Central memory CD8-positive, alpha-beta T cell (primary cell): ENCODE data around the gene UBASH3B.
"Not testable (repeated sequence)": the region's sequence is repeated elsewhere in the genome, so short reads cannot be mapped to it uniquely, and the experiment has no call there.

Source experiments
- ATAC-seq: fragments of 150-1000 bp; cut with Tn5 transposase; replicated peaks from 2 replicates; pipeline ENCODE4 v1.10.0; 2022; ENCODE audit warnings: mild to moderate bottlenecking, moderate FRiP score, moderate number of reproducible peaks; ENCODE audit not compliant: poor library complexity, severe bottlenecking; ENCODE audit errors: extremely low read depth
- DNase-seq, 2 donors: peaks; one replicate each; pipeline ENCODE4 v3.0.0; 2021; ENCODE audit warnings: low spot score in 2 of 2
- H3K27ac Mint-ChIP-seq: one replicate; pipeline ENCODE4 v1.8.0; 2022; ENCODE audit warnings: low read depth, mild to moderate bottlenecking, moderate library complexity, mixed read lengths
- H3K27me3 Mint-ChIP-seq: one replicate; pipeline ENCODE4 v1.8.0; 2022; ENCODE audit warnings: mixed read lengths
- H3K36me3 Mint-ChIP-seq: one replicate; pipeline ENCODE4 v1.8.0; 2022; ENCODE audit warnings: mild to moderate bottlenecking, moderate library complexity, mixed read lengths; ENCODE audit not compliant: insufficient read depth
- H3K4me1 Mint-ChIP-seq: one replicate; pipeline ENCODE4 v1.8.0; 2022; ENCODE audit warnings: mixed read lengths
- H3K4me3 Mint-ChIP-seq: one replicate; pipeline ENCODE4 v1.8.0; 2022; ENCODE audit warnings: mild to moderate bottlenecking, moderate library complexity, mixed read lengths
- H3K9me3 Mint-ChIP-seq: one replicate; pipeline ENCODE4 v1.8.0; 2022; ENCODE audit warnings: mixed read lengths

The UBASH3B gene

DNA sequence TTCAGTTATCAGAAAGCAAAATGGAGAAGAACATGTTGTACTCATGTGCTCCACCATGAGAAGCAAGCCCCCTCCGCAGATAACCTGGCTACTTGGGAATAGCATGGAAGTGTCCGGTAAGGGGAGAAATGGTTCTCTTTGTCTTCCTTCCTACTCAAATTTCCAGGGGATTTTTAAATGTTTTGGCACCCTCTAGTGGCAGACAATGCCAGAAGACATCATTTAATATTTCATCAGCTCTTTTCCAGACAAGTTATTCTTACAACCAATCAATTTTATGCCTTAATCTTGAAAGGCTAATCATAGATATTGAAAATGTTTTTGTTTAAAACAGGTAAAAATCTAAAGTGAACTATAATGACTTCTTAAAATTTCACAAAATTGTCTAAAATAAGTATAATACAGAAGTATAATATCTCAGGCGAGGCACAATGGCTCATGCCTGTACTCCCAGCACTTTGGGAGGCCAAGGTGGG is 198.5 kb downstream of the UBASH3B start:
- no peaks in the 10 kb centered on the region for H3K9me3 Mint-ChIP-seq
- H3K27ac Mint-ChIP-seq, result peak overlapping the region; percentile 97
- no peaks in the 10 kb centered on the region for H3K27me3 Mint-ChIP-seq
- ATAC-seq, result no peak
- peaks cover 77% of the 10 kb centered on the region for H3K36me3 Mint-ChIP-seq
- H3K4me1 Mint-ChIP-seq, result peaks cover 54% of the 10 kb centered on the region
- no peak overlapping the region for H3K4me3 Mint-ChIP-seq
- DNase-seq, result peak in 1 of 2 donors; percentile 57

DNA sequence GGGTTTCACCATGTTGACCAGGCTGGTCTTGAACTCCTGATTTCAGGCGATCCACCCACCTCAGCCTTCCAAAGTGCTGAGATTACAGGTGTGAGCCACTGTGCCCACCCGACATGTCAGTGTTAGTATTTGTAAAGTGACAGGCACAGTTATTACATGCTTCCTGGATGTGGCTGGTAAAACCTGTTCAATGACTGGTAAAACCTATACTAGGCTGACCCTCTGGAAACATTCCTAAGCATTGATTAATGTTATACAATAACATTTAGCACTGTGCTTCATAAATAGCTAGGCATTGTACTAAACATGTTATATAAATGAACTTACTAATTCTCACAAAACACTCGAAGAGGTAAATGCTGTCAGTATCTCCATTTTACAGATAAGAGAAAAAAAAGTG is 206.1 kb downstream of the UBASH3B start:
- Mint-ChIP-seq H3K27ac (peak overlapping the region; percentile 56), H3K9me3 (no peaks in the 10 kb centered on the region), H3K4me3 (no peak overlapping the region), H3K36me3 (peaks cover 79% of the 10 kb centered on the region), H3K4me1 (peaks cover 26% of the 10 kb centered on the region), H3K27me3 (no peaks in the 10 kb centered on the region)
- DNase-seq (no peak), ATAC-seq (no peak)

DNA sequence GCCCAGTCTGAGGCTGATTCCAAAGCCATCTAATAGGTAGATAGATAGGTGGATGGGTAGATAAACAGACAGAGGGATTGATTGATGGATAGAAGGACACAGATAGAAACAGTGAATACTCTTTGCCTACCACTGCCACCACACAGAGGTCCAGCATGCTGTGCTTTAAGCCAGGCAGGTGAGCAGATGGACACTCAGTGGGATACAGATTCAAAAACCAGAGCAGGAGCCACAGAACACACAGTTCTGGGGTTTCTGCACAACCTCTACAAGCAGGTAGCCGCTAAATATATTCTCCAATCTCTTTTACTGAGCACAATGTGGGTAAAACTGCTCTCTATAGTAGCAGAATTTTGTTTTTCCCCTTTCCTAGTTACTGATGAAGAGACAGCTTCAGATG is 206.6 kb downstream of the UBASH3B start:
- Mint-ChIP-seq H3K27me3 (no peaks in the 10 kb centered on the region), H3K9me3 (no peaks in the 10 kb centered on the region), H3K4me1 (peaks cover 22% of the 10 kb centered on the region), H3K27ac (peak overlapping the region; percentile 56), H3K36me3 (peaks cover 81% of the 10 kb centered on the region), H3K4me3 (no peak overlapping the region)
- ATAC-seq, result no peak
- DNase-seq, result no peak

DNA sequence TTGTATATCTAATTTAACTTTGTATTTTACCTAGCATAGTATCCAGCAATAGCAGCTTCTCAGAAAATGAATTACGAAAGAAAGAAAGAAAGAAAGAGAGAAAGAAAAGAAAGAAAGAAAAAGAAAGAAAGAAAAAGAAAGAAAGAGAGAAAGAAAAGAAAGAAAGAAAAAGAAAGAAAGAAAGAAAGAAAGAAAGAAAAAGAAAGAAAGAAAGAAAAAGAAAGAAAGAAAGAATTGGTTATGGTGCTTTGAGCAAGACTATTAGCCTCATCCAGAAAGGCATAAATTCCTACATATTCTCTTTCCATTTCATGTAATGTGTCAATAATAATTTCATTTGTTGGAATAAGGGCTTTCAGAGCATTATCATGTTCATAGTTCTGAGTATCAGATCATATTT is 207.6 kb downstream of the UBASH3B start:
- peaks cover 82% of the 10 kb centered on the region for H3K36me3 Mint-ChIP-seq
- H3K4me3 Mint-ChIP-seq, DNase-seq, H3K9me3 Mint-ChIP-seq, ATAC-seq, H3K27me3 Mint-ChIP-seq: not testable (repeated sequence)
- H3K4me1 Mint-ChIP-seq, result peaks cover 22% of the 10 kb centered on the region
- H3K27ac Mint-ChIP-seq, result peak overlapping the region; percentile 97

DNA sequence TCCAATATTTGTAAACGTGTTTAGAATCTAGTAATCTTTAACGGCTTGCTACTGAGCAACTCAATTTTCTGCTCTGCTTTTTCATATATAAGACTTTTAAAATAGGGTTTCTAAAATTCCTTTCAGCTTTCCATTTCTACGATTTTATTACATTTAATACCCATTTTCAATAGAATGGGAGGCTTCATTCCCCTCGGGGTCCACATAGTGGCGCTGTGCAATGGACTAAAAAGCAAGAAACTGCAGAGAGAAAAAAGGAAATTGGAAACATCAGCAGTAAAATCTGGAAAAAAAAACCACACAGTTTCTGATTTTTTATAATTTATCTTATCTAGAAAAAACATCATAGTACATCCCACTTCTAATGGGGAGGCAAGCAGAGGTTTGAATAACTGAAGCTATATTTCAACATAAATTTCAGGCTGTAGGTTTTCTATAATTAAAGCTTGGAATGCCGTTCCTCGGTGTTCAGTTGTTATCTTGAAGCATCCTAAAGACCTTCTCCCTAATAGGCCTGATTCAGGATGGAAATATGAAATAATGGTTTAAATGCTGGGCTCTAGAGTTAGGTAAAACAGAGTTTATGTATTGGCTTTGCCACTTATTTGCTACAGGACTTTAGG is 208.3 kb downstream of the UBASH3B start:
- Mint-ChIP-seq H3K36me3 (peaks cover 81% of the 10 kb centered on the region), H3K4me3 (no peak overlapping the region), H3K9me3 (no peaks in the 10 kb centered on the region), H3K27me3 (no peaks in the 10 kb centered on the region), H3K27ac (no peak overlapping the region), H3K4me1 (peaks cover 22% of the 10 kb centered on the region)
- ATAC-seq (no peak), DNase-seq (no peak)
